Activated CD4-positive, CD25-positive, alpha-beta regulatory T cell treated with anti-CD3 and anti-CD28 coated beads, Interleukin-2, amount 50 U/mL, for 24 hours (primary cell): ENCODE results near the gene PRSS8.
"Not testable (repeated sequence)": the region's sequence is repeated elsewhere in the genome, so short reads cannot be mapped to it uniquely, and the experiment has no call there.

Experiments
- ATAC-seq, 2 donors: fragments of 150-1000 bp; cut with Tn5 transposase; one replicate each; pipeline ENCODE4 v1.10.0; 2021; ENCODE audit warnings: mild to moderate bottlenecking in 1 of 2, moderate library complexity in 1 of 2

PRSS8 gene

GRCh38 chr16:31135535-31136286 lies at the start of gene PRSS8:
TSS of gene PRSS8 (minus strand) at chr16:31135727. CDS start at chr16:31135498, 229 bp downstream.
- ATAC-seq, result no peak

GRCh38 chr16:31184888-31185287 lies 49.4 kb upstream of the PRSS8 start:
- ATAC-seq, result no peak

GRCh38 chr16:31183432-31184428 lies 48.2 kb upstream of the PRSS8 start:
- ATAC-seq, result no peak

- ATAC-seq, result no peak
These were observed 46.9 kb upstream of the PRSS8 start for GRCh38 chr16:31182391-31182790.

- no peak for ATAC-seq
These were observed 45.7 kb upstream of the PRSS8 start for GRCh38 chr16:31181102-31181830.

- ATAC-seq, result peak; percentile 56
These were observed 44.4 kb upstream of the PRSS8 start, which contains the start of gene FUS for GRCh38 chr16:31179747-31180459. TSS of gene FUS (plus strand) at chr16:31180139. CDS start at chr16:31180215, 76 bp downstream.

GRCh38 chr16:31179219-31179746 lies 43.8 kb upstream of the PRSS8 start:
- ATAC-seq, result no peak

GRCh38 chr16:31177136-31177535 lies 41.6 kb upstream of the PRSS8 start:
- ATAC-seq, result peak in 1 of 2 donors; percentile 3

- ATAC-seq, result not testable (repeated sequence)
These were observed 34.5 kb upstream of the PRSS8 start for GRCh38 chr16:31170048-31170447.

- ATAC-seq, result no peak
These were observed 33.3 kb upstream of the PRSS8 start for GRCh38 chr16:31168848-31169247.

- no peak for ATAC-seq
These were observed 31.8 kb upstream of the PRSS8 start for GRCh38 chr16:31167315-31167714.

GRCh38 chr16:31157136-31157535 lies 21.6 kb upstream of the PRSS8 start:
- ATAC-seq, result no peak

GRCh38 chr16:31150976-31151375 lies 15.4 kb upstream of the PRSS8 start:
- not testable (repeated sequence) for ATAC-seq

- no peak for ATAC-seq
These were observed 14.7 kb upstream of the PRSS8 start, which contains the start of gene PRSS36 for GRCh38 chr16:31149894-31150890. TSS of gene PRSS36 (minus strand) at chr16:31150066. CDS start at chr16:31150035, 31 bp downstream.

- no peak for ATAC-seq
These were observed 13.8 kb upstream of the PRSS8 start for GRCh38 chr16:31149332-31149731.

GRCh38 chr16:31148896-31149295 lies 13.4 kb upstream of the PRSS8 start:
- ATAC-seq, result no peak

- no peak for ATAC-seq
These were observed 12.8 kb upstream of the PRSS8 start for GRCh38 chr16:31148281-31148728.

- ATAC-seq, result no peak
These were observed 12.0 kb upstream of the PRSS8 start for GRCh38 chr16:31147574-31147973.

GRCh38 chr16:31145398-31145990 lies 10.0 kb upstream of the PRSS8 start:
- no peak for ATAC-seq

GRCh38 chr16:31144418-31144817 lies 8.9 kb upstream of the PRSS8 start:
- not testable (repeated sequence) for ATAC-seq
